ENCODE results near the gene COLEC11.

The COLEC11 gene

DNA sequence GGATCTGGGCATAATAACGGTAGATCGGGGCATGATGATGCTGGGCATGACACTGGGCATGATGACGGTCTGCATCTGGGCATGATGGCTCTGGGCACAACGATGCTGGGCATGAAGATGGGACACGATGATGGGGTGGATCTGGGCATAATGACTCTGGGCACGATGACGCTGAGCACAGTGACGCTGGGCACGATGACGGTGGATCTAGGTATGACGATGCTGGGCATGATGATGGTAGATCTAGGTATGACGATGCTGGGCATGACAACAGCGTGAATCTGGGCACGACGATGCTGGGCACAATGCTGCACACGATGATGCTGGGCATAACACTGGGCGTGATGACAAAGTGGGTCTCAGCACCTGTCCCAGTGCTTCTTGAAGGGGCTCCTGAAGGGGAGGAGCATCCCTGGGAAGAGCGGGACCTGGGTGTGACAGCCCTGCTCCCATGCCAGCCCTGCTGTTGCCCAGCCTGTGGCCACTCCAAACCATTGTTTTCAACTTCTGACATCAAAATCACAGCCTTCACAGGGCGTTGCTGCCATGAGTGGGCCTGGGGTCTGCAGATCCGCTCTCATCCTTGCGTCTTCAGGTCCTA lies 32.7 kb downstream of the COLEC11 start:
- DNase-seq (ENCODE audit: insufficient read length, low spot score) (no peak), FAIRE-seq (no peak)
- TF ChIP-seq, protein P1, sequence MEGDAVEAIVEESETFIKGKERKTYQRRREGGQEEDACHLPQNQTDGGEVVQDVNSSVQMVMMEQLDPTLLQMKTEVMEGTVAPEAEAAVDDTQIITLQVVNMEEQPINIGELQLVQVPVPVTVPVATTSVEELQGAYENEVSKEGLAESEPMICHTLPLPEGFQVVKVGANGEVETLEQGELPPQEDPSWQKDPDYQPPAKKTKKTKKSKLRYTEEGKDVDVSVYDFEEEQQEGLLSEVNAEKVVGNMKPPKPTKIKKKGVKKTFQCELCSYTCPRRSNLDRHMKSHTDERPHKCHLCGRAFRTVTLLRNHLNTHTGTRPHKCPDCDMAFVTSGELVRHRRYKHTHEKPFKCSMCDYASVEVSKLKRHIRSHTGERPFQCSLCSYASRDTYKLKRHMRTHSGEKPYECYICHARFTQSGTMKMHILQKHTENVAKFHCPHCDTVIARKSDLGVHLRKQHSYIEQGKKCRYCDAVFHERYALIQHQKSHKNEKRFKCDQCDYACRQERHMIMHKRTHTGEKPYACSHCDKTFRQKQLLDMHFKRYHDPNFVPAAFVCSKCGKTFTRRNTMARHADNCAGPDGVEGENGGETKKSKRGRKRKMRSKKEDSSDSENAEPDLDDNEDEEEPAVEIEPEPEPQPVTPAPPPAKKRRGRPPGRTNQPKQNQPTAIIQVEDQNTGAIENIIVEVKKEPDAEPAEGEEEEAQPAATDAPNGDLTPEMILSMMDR (IDR thresholded peaks at IDR 0.05; ENCODE audit: insufficient read depth, missing control alignments): no peak

DNA sequence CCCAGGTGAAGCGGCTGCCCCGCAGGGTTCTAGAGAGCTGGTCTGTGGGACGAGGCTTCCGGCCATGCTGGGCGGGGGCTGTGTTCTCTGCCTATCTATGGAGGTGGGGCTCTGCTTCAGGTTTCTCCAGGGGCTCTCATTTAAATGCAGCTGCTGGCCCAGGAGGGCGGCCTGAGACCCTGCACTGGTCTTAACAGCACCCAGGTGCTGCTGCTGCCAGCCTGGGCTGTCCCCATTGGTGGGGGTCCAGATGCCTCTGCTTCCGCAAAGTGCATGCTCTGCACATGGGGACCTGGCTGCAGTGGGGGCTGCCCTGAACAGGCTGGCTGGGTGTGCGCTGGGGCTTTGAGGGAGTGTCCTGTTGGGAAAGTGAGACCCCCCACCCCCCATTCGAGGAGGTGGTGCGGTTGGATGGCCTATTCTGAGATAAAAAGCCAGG lies 33.3 kb downstream of the COLEC11 start:
- TF ChIP-seq, protein P1 (IDR thresholded peaks at IDR 0.05; ENCODE audit: insufficient read depth, missing control alignments): no peak
- FAIRE-seq: no peak

DNA sequence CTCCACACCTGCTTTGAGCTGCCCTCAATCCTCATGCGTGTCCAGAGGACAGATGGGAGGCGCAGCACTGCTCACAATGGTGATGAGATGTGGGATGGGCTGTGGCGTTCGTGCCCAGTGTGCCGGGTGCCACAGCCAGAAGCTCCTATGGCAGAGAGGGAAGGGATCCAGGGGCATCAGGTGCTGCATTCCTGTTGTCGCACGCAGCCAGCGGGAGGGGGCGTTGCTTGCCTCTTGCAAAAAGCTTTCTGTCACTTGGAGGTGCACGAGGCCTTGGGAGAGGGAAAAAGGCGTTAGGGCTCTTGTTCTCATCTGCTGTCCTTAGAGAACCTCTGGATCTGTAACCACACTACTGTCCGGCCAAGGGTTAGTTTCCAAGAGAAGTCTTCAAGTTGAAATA lies 33.9 kb downstream of the COLEC11 start:
- no peak for FAIRE-seq
- peak; percentile 16 for DNase-seq (ENCODE audit: insufficient read length, low spot score)
- TF ChIP-seq, protein P1 (IDR thresholded peaks at IDR 0.05; ENCODE audit: insufficient read depth, missing control alignments): peak; percentile 35

More for the DNA sequence above, 33.3 kb downstream of the COLEC11 start:
- no peak for DNase-seq (ENCODE audit: insufficient read length, low spot score)

DNA sequence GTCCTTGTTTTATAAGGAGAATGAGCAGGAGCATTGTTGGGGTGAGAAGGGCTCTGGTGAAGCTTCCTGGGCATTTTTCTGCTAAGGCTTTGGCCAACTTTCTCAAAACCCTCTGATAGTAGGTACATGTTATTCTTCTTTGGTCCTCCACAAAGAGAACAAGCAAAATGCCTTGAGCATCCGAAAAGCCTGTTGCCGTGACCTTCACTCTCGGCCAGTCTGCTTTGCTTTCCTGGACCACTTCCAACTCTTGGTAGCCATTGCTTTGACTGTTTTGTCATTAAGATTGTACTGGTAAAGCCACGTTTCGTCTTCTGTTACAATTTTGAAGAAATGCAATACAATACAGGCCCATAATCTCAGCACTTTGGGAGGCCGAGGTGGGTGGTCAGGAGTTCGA lies 35.7 kb downstream of the COLEC11 start:
- no peak for DNase-seq (ENCODE audit: insufficient read length, low spot score)
- TF ChIP-seq, protein P1 (IDR thresholded peaks at IDR 0.05; ENCODE audit: insufficient read depth, missing control alignments): no peak
- FAIRE-seq: no peak

DNA sequence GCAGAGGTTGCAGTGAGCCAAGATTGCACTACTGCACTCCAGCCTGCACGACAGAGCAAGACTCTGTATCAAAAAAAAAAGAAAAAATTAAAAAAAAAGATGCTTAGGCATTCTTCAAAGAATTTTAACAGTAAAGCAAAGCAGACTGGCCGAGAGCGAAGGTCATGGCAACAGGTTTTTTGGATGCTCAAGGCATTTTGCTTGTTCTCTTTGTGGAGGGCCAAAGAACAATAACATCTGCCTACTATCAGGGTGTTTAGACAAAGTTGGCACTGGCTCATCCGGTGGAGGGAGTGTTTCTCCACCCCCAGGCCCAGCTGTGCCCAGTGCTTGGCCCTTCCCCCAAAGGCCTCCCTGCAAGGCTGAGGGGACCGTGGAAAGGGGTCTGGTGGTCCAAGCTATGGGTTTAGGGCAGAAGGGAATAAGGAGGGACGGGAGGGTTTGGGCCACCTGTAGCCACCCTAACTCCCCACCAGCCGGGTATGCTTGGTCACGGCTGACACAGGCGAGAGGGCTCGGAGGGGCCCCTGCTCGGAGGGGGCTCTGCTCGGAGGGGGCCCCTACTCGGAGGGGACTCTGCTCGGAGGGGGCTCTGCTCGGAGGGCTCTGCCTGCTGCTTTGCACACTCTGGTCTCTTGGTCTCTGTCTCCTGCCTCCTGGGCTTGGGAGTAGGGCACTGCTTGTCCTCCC lies 36.4 kb downstream of the COLEC11 start:
- TF ChIP-seq, protein P1 (IDR thresholded peaks at IDR 0.05; ENCODE audit: insufficient read depth, missing control alignments): no peak
- FAIRE-seq (no peak), DNase-seq (ENCODE audit: insufficient read length, low spot score) (no peak)

DNA sequence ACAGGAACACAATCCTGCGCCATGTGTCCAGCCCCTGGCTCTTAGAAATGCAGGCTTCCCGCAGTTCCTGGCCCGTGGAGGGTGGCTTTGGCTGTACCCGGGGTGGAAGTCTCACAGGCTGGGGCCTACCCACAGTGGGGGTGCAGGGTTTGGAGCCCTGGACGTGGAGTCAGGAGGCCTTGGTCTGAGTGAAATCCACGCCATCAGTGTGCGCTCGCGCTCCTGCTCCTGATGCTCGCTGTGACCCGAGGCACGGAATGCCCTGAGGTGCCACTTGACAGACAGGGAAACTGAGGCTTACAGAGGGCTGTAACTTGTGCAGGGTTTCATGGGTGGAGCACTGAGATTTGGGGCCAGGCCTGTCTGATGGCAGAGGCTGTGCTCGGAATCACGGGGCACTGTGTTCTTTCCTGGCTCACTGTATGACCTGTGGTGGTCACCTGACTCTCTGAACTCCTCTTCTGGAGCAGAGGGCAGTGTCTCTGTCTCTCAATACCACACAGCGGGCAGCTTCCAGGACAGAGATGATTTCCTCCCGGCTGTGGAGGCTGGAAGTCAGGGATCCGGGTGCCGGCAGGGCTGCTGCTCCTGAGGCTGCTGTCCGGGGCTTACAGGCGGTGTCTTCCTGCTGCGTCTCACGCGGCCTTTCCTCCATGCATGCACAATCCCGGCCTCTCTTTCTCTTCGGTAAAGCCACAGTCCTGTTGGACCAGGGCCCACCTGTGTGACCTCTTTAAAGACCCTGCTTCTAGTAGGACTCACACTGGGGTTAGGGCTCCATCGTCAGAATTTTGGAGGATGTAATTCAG lies 37.1 kb downstream of the COLEC11 start:
- TF ChIP-seq, protein P1 (IDR thresholded peaks at IDR 0.05; ENCODE audit: insufficient read depth, missing control alignments): no peak
- FAIRE-seq: no peak

More for the DNA sequence above, 37.1 kb downstream of the COLEC11 start:
- no peak for DNase-seq (ENCODE audit: insufficient read length, low spot score)

All from D721Med (cell line).